T-cell (primary cell): ENCODE data around the gene VEZT. TPM values are rescaled to one million over a fixed set of nuclear protein-coding genes. Genes with fewer than 3 reads are reported as not detected.

ENCODE experiments used
- ATAC-seq, 4 experiments: fragments of 200-7000 bp in 3 of 4; fragments of 150-1000 bp in 1 of 4; cut with Tn5 transposase; replicated peaks in 1 of 4; 1 replicate in 3 of 4; 2 replicates in 1 of 4; pipeline ENCODE4 v1.10.0; 2021; ENCODE audit warnings: moderate library complexity in 3 of 4, mild to moderate bottlenecking in 2 of 4, moderate number of reproducible peaks in 1 of 4
- CTCF ChIA-PET, 2 donors: fragments of 300-600 bp; sonication (Branson Sonifier 250); formaldehyde crosslinking; loops; one replicate each; lab custom pipeline; 2022; ENCODE audit warnings: antibody characterized with exemption in 2 of 2; lab: Charles Lee
- POLR2A ChIA-PET, 2 donors: fragments of 300-600 bp; sonication (Branson Sonifier 250); formaldehyde crosslinking; loops; one replicate each; lab custom pipeline; 2022; ENCODE audit warnings: antibody characterized with exemption in 2 of 2; lab: Charles Lee
- DNase-seq, 35 experiments: peaks; one replicate each; pipeline versions ENCODE4 v3.0.0 to v3.0.0-alpha.2; 2013 to 2023
- H3K27ac ChIP-seq: one replicate; pipeline ENCODE4 v1.5.1; 2013; ENCODE audit warnings: low read length
- H3K27me3 ChIP-seq, 2 experiments: replicated peaks in 1 of 2; 1 replicate in 1 of 2; 2 replicates in 1 of 2; pipeline versions ENCODE4 v1.6.1 to v1.7.0; 2013; ENCODE audit warnings: low read length in 1 of 2, mixed read lengths in 1 of 2; ENCODE audit not compliant: control insufficient read depth in 2 of 2, insufficient read depth in 2 of 2; ENCODE audit errors: extremely low read depth in 1 of 2
- H3K36me3 ChIP-seq, 2 donors: 1 replicate in 1 of 2; 2 replicates in 1 of 2; pipeline versions ENCODE4 v1.6.1 to v1.7.0; 2013; ENCODE audit warnings: low read length in 1 of 2; ENCODE audit not compliant: control insufficient read depth in 2 of 2, insufficient read depth in 1 of 2; ENCODE audit errors: extremely low read depth in 1 of 2
- H3K4me1 ChIP-seq, 2 experiments: 1 replicate in 1 of 2; 2 replicates in 1 of 2; pipeline versions ENCODE4 v1.6.1 to v1.7.0; 2013; ENCODE audit warnings: low read length in 2 of 2, mixed read lengths in 1 of 2; ENCODE audit not compliant: insufficient read depth in 2 of 2, control insufficient read depth in 1 of 2; ENCODE audit errors: extremely low read depth in 1 of 2
- H3K4me3 ChIP-seq, 2 donors: 1 replicate in 1 of 2; 2 replicates in 1 of 2; pipeline versions ENCODE4 v1.5.1 to v1.7.0; 2013; ENCODE audit warnings: mild to moderate bottlenecking in 2 of 2, low read length in 1 of 2, moderate library complexity in 1 of 2; ENCODE audit not compliant: control insufficient read depth in 1 of 2; ENCODE audit errors: extremely low read depth in 1 of 2
- H3K9me3 ChIP-seq: 2 replicates; pipeline ENCODE4 v1.7.0; 2013
- H3K27ac Mint-ChIP-seq, 2 donors: one replicate each; pipeline ENCODE4 v1.8.0; 2020 to 2021; ENCODE audit warnings: mild to moderate bottlenecking in 2 of 2, mixed read lengths in 2 of 2
- H3K27me3 Mint-ChIP-seq, 2 donors: one replicate each; pipeline ENCODE4 v1.8.0; 2021 to 2022; ENCODE audit warnings: mixed read lengths in 2 of 2
- H3K36me3 Mint-ChIP-seq: one replicate; pipeline ENCODE4 v1.8.0; 2021; ENCODE audit warnings: mixed read lengths
- H3K4me1 Mint-ChIP-seq, 3 donors: one replicate each; pipeline ENCODE4 v1.8.0; 2020 to 2022; ENCODE audit warnings: mixed read lengths in 3 of 3, mild to moderate bottlenecking in 1 of 3
- H3K4me3 Mint-ChIP-seq, 3 donors: one replicate each; pipeline ENCODE4 v1.8.0; 2020 to 2022; ENCODE audit warnings: mild to moderate bottlenecking in 3 of 3, mixed read lengths in 3 of 3, moderate library complexity in 3 of 3
- H3K9me3 Mint-ChIP-seq, 3 donors: one replicate each; pipeline ENCODE4 v1.8.0; 2020 to 2022; ENCODE audit warnings: mixed read lengths in 3 of 3
- WGBS: methylation state at CpG from one replicate; pipeline ENCODE4 v1.1.5; 2013; ENCODE audit warnings: missing lambda C conversion rate; ENCODE audit not compliant: insufficient coverage; 5-methylcytosine and 5-hydroxymethylcytosine counted together
- total RNA-seq, 35 experiments: library from RNA in 6 of 35; stranded (reverse) in 6 of 35; fragments of 120-200 nt in 1 of 35; gene quantifications; one replicate each; pipeline versions ENCODE4 v1.2.1 to v1.2.4 and lab custom pipeline; 2013 to 2026

The VEZT gene
- total RNA-seq, 5 donors from 2014 or later (not counting 1 experiment from before 2014, with no cell fraction given) = 27.0 to 48.9 (median 36.8) TPM

GRCh38 chr12:95253386-95253785, 35.8 kb downstream of the VEZT start:
- Mint-ChIP-seq H3K9me3 (no peaks in the 10 kb centered on the region), H3K4me3 (no peak overlapping the region), H3K27ac (no peak overlapping the region), H3K27me3 (no peaks in the 10 kb centered on the region), H3K4me1 (peaks cover 8 to 10% (median 8%) of the 10 kb centered on the region in 3 donors), H3K36me3 (peaks cover 40% of the 10 kb centered on the region)
- ChIA-PET CTCF (no interaction called here), POLR2A (no interaction called here)
- ATAC-seq (no peak), DNase-seq (no peak)
- H3K36me3 ChIP-seq = peaks cover 12 to 44% of the 10 kb centered on the region in 2 donors
- no peaks in the 10 kb centered on the region for H3K27me3 ChIP-seq
- no peak overlapping the region for H3K27ac ChIP-seq
- H3K4me1 ChIP-seq = no peaks in the 10 kb centered on the region
- H3K4me3 ChIP-seq = no peak overlapping the region
- no peaks in the 10 kb centered on the region for H3K9me3 ChIP-seq

DNA sequence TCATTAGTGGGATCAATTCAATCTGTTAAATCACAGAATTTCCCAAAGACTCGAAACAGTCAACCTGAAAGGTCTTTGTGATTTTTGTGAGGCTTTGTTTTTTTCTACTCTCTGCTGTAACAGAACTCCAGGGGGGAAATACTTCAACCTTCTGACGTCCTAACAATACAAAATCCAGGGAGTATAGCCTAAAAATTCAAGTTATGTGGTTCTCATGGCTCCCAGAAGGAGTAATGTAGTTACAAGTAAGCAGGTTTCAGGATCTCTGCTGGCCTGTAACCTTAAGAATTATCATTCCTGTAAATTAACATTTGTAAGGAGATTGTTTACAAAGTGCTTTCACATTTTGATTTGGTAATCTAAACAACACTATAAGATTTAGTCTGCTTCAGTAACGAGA, 39.9 kb downstream of the VEZT start:
- no peak for ATAC-seq
- H3K4me3 Mint-ChIP-seq = no peak overlapping the region
- H3K9me3 Mint-ChIP-seq = no peaks in the 10 kb centered on the region
- peaks cover 15 to 49% of the 10 kb centered on the region in 2 donors for H3K36me3 ChIP-seq
- no peaks in the 10 kb centered on the region for H3K9me3 ChIP-seq
- H3K4me1 ChIP-seq = no peaks in the 10 kb centered on the region
- no peak overlapping the region for H3K27ac ChIP-seq
- H3K36me3 Mint-ChIP-seq = peaks cover 53% of the 10 kb centered on the region
- ChIA-PET POLR2A (no interaction called here), CTCF (no interaction called here)
- no peaks in the 10 kb centered on the region for H3K27me3 ChIP-seq
- no peaks in the 10 kb centered on the region for H3K27me3 Mint-ChIP-seq
- no peak overlapping the region for H3K27ac Mint-ChIP-seq
- no peak overlapping the region for H3K4me3 ChIP-seq
- WGBS = no CpG with 5 or more reads among the region's 3 CpGs
- H3K4me1 Mint-ChIP-seq = no peaks in the 10 kb centered on the region
- no peak for DNase-seq

DNA sequence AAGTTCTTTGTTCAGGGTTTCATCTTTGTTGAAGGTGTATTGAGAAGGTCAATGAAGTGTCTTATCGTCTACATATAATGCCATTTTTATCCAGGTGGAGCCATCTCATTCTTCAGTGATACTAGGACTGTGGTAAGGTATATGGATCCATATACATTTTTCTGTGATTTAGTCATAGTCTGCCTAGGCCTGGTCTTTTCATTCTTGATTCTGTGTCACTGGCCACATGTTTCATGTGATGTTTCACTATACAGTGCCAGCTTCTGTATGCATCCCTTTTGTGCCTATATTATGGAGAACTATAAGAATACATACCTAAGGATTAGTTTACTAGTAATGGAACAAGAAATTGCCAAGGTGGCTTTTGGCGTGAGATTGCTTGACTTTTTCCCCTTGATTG, 40.5 kb downstream of the VEZT start:
- no peak overlapping the region for H3K4me3 Mint-ChIP-seq
- H3K36me3 Mint-ChIP-seq = peaks cover 57% of the 10 kb centered on the region
- H3K27me3 ChIP-seq = no peaks in the 10 kb centered on the region
- no peaks in the 10 kb centered on the region for H3K4me1 ChIP-seq
- ATAC-seq = no peak
- H3K36me3 ChIP-seq = peaks cover 15 to 53% of the 10 kb centered on the region in 2 donors
- no peaks in the 10 kb centered on the region for H3K9me3 Mint-ChIP-seq
- H3K9me3 ChIP-seq = no peaks in the 10 kb centered on the region
- no peaks in the 10 kb centered on the region for H3K4me1 Mint-ChIP-seq
- DNase-seq = no peak
- no peak overlapping the region for H3K27ac Mint-ChIP-seq
- no peak overlapping the region for H3K4me3 ChIP-seq
- no CpG with 5 or more reads among the region's 2 CpGs for WGBS
- POLR2A ChIA-PET = interaction anchor here in 1 of 2 donors (0.6 kb wide), 1 partner anchor 172 kb away, joined by 9 read pairs; no protein-coding TSS in a partner anchor
- CTCF ChIA-PET = interaction anchor here in 1 of 2 donors (0.7 to 1.5 kb wide), 2 partner anchors 13 to 796 kb away, joined by 3 read pairs; no protein-coding TSS in a partner anchor
- no peak overlapping the region for H3K27ac ChIP-seq
- H3K27me3 Mint-ChIP-seq = no peaks in the 10 kb centered on the region

DNA sequence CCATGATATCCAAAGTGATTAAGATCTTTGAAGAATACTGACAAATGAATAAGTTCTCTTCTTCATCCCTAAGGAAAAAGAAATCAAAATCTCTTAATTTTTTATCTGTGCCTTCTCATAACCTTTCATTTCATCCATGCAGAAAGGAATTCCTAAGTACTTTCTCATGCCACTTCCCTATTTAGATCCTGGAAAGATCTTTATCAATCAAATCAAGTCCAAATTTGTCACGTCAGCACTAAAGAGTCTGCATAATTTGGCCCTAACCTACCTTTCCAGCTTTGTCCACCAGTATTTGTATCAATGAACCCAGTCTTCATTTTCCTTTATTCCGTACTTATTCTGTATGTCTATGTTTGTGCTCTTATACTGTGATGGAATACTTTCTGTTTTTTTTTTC, 41.2 kb downstream of the VEZT start:
- H3K36me3 ChIP-seq = peaks cover 15 to 56% of the 10 kb centered on the region in 2 donors
- CTCF ChIA-PET = interaction anchor here (0.7 to 1.5 kb wide), 3 partner anchors 13 to 795 kb away, joined by 3 to 4 read pairs (median 3); no protein-coding TSS in a partner anchor
- no peaks in the 10 kb centered on the region for H3K4me1 ChIP-seq
- no peaks in the 10 kb centered on the region for H3K4me1 Mint-ChIP-seq
- no peak overlapping the region for H3K27ac Mint-ChIP-seq
- H3K36me3 Mint-ChIP-seq = peaks cover 57% of the 10 kb centered on the region
- H3K9me3 Mint-ChIP-seq = no peaks in the 10 kb centered on the region
- no peak for DNase-seq
- no CpG with 5 or more reads among the region's 2 CpGs for WGBS
- no peaks in the 10 kb centered on the region for H3K9me3 ChIP-seq
- H3K4me3 Mint-ChIP-seq = no peak overlapping the region
- H3K4me3 ChIP-seq = no peak overlapping the region
- H3K27me3 Mint-ChIP-seq = no peaks in the 10 kb centered on the region
- H3K27me3 ChIP-seq = no peaks in the 10 kb centered on the region
- H3K27ac ChIP-seq = no peak overlapping the region
- POLR2A ChIA-PET = interaction anchor here (0.6 to 1.1 kb wide), 3 partner anchors 42 to 1582 kb away, joined by 3 to 9 read pairs (median 4); no protein-coding TSS in a partner anchor
- ATAC-seq = no peak

DNA sequence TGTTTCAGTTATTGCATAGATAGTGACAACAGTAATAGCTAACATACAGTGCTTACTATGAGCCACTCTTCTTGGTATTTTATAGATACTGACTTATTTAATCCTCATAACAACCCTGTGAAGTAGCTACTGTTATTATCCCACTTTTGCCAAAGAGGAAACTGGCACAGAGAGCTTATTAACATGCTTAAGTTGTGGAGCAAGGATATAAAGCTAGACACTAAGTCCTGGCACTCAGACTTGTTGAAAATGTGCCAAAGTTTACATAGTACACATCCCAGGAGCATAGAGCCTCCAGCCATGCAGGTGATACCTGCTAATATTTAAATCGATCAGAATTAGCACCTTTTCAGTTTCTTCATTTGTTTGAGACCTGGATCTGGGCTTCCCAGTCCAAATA, 41.8 kb downstream of the VEZT start:
- no CpG with 5 or more reads among the region's 1 CpG for WGBS
- peaks cover 11 to 51% of the 10 kb centered on the region in 2 donors for H3K36me3 ChIP-seq
- no peak overlapping the region for H3K4me3 ChIP-seq
- POLR2A ChIA-PET = interaction anchor here in 1 of 2 donors (0.6 to 1.1 kb wide), 2 partner anchors 43 to 1583 kb away, joined by 3 to 4 read pairs; no protein-coding TSS in a partner anchor
- H3K4me3 Mint-ChIP-seq = no peak overlapping the region
- H3K27me3 Mint-ChIP-seq = no peaks in the 10 kb centered on the region
- CTCF ChIA-PET = interaction anchor here (1.0 to 1.5 kb wide), 2 partner anchors 14 to 19 kb away, joined by 3 to 4 read pairs; no protein-coding TSS in a partner anchor
- no peak overlapping the region for H3K27ac ChIP-seq
- H3K4me1 ChIP-seq = no peaks in the 10 kb centered on the region
- no peaks in the 10 kb centered on the region for H3K27me3 ChIP-seq
- H3K9me3 ChIP-seq = no peaks in the 10 kb centered on the region
- peaks cover 59% of the 10 kb centered on the region for H3K36me3 Mint-ChIP-seq
- ATAC-seq (no peak), DNase-seq (no peak)
- no peaks in the 10 kb centered on the region for H3K9me3 Mint-ChIP-seq
- no peak overlapping the region for H3K27ac Mint-ChIP-seq
- no peaks in the 10 kb centered on the region for H3K4me1 Mint-ChIP-seq

GRCh38 chr12:95261109-95261508, 43.5 kb downstream of the VEZT start:
- no peak overlapping the region for H3K27ac ChIP-seq
- Mint-ChIP-seq H3K4me3 (no peak overlapping the region), H3K27ac (no peak overlapping the region), H3K4me1 (no peaks in the 10 kb centered on the region), H3K9me3 (no peaks in the 10 kb centered on the region), H3K36me3 (peaks cover 49% of the 10 kb centered on the region), H3K27me3 (no peaks in the 10 kb centered on the region)
- ATAC-seq = no peak
- no peak overlapping the region for H3K4me3 ChIP-seq
- CTCF ChIA-PET = interaction anchor here in 1 of 2 donors (0.6 to 0.7 kb wide), 2 partner anchors 273 to 927 kb away, joined by 3 to 7 read pairs; no protein-coding TSS in a partner anchor
- POLR2A ChIA-PET = no interaction called here
- WGBS = no CpG with 5 or more reads among the region's 4 CpGs
- H3K9me3 ChIP-seq = no peaks in the 10 kb centered on the region
- peaks cover 16 to 44% of the 10 kb centered on the region in 2 donors for H3K36me3 ChIP-seq
- DNase-seq = no peak
- no peaks in the 10 kb centered on the region for H3K27me3 ChIP-seq
- no peaks in the 10 kb centered on the region for H3K4me1 ChIP-seq
